GM19193 (cell line): ENCODE results near the gene SCN3B.

ENCODE experiments used
- POLR2A ChIP-seq: IDR thresholded peaks from 4 replicates; pipeline ENCODE4 v1.6.1; 2011; ENCODE audit not compliant: insufficient read depth, insufficient read length; ENCODE audit errors: extremely low read depth

SCN3B gene

GRCh38 chr11:123624974-123625373 is 29.4 kb downstream of the SCN3B start:
- TF ChIP-seq POLR2A: no peak

GRCh38 chr11:123622576-123622975 is 31.8 kb downstream of the SCN3B start:
- no peak for TF ChIP-seq POLR2A

- TF ChIP-seq POLR2A: no peak
Measured at GRCh38 chr11:123616505-123617198, 37.8 kb downstream of the SCN3B start.

GRCh38 chr11:123611698-123612097 is 42.7 kb downstream of the SCN3B start:
- TF ChIP-seq POLR2A: no peak

GRCh38 chr11:123608945-123609344 is 45.5 kb downstream of the SCN3B start:
- no peak for TF ChIP-seq POLR2A

- TF ChIP-seq POLR2A: no peak
Measured at GRCh38 chr11:123608371-123608770, 46.1 kb downstream of the SCN3B start.

- no peak for TF ChIP-seq POLR2A
Measured at GRCh38 chr11:123607781-123608180, 46.6 kb downstream of the SCN3B start.

GRCh38 chr11:123603666-123604065 is 50.8 kb downstream of the SCN3B start:
- no peak for TF ChIP-seq POLR2A

GRCh38 chr11:123601743-123602142 is 52.7 kb downstream of the SCN3B start:
- no peak for TF ChIP-seq POLR2A

- no peak for TF ChIP-seq POLR2A
Measured at GRCh38 chr11:123601136-123601535, 53.3 kb downstream of the SCN3B start.

- TF ChIP-seq POLR2A: no peak
Measured at GRCh38 chr11:123597859-123598258, 56.6 kb downstream of the SCN3B start.

- no peak for TF ChIP-seq POLR2A
Measured at GRCh38 chr11:123594921-123595320, 59.5 kb downstream of the SCN3B start.

- no peak for TF ChIP-seq POLR2A
Measured at GRCh38 chr11:123594188-123594901, 60.1 kb downstream of the SCN3B start.

- TF ChIP-seq POLR2A: no peak
Measured at GRCh38 chr11:123593570-123593969, 60.9 kb downstream of the SCN3B start.

GRCh38 chr11:123590296-123590912 is 64.0 kb downstream of the SCN3B start:
- no peak for TF ChIP-seq POLR2A

GRCh38 chr11:123588864-123589262 is 65.6 kb downstream of the SCN3B start:
- no peak for TF ChIP-seq POLR2A
